Astrocyte (in vitro differentiated cells and primary cell): ENCODE results near the gene TTLL5. TPM values are rescaled to one million over a fixed set of nuclear protein-coding genes. Genes with fewer than 3 reads are reported as not detected.

Experiments
- DNase-seq: peaks from one replicate; pipeline ENCODE4 v3.0.0-alpha.2; 2010; ENCODE audit warnings: low read depth
- FAIRE-seq: peaks from 2 replicates; lab custom pipeline; 2011; peaks lifted over from hg19 to GRCh38; lab: Jason Lieb, UNC
- H2AFZ ChIP-seq: 2 replicates; pipeline ENCODE4 v1.6.0; 2012; ENCODE audit warnings: low read depth, low read length, inconsistent platforms
- H3K27ac ChIP-seq: 2 replicates; pipeline ENCODE4 v1.5.1; 2011; ENCODE audit warnings: low read depth, low read length, inconsistent platforms
- H3K27me3 ChIP-seq: 2 replicates; pipeline ENCODE4 v1.6.0; 2011; ENCODE audit warnings: low read length, inconsistent platforms; ENCODE audit not compliant: insufficient read depth
- H3K36me3 ChIP-seq: 2 replicates; pipeline ENCODE4 v1.5.1; 2011; ENCODE audit warnings: low read length, inconsistent platforms; ENCODE audit not compliant: insufficient read depth
- H3K4me1 ChIP-seq: 2 replicates; pipeline ENCODE4 v1.5.1; 2011; ENCODE audit warnings: low read length, inconsistent platforms; ENCODE audit not compliant: insufficient read depth
- H3K4me2 ChIP-seq: 2 replicates; pipeline ENCODE4 v1.6.0; 2012; ENCODE audit warnings: low read length, inconsistent platforms
- H3K4me3 ChIP-seq: 2 replicates; pipeline ENCODE4 v1.5.1; 2011; ENCODE audit warnings: low read depth, mild to moderate bottlenecking, low read length, inconsistent platforms; ENCODE audit not compliant: insufficient read depth
- H3K79me2 ChIP-seq: 2 replicates; pipeline ENCODE4 v1.6.0; 2012; ENCODE audit warnings: mild to moderate bottlenecking, low read length, inconsistent platforms; ENCODE audit not compliant: insufficient read depth
- H3K9ac ChIP-seq: 2 replicates; pipeline ENCODE4 v1.6.0; 2012; ENCODE audit warnings: mild to moderate bottlenecking, low read length, inconsistent platforms
- H3K9me3 ChIP-seq: 2 replicates; pipeline ENCODE4 v1.5.1; 2012; ENCODE audit warnings: low read depth, mild to moderate bottlenecking, low read length, inconsistent platforms; ENCODE audit not compliant: insufficient read depth
- H4K20me1 ChIP-seq: 2 replicates; pipeline ENCODE4 v1.6.0; 2012; ENCODE audit warnings: low read length, inconsistent platforms; ENCODE audit not compliant: insufficient read depth
- H3K27ac Mint-ChIP-seq: one replicate; pipeline ENCODE4 v1.8.0; 2021; ENCODE audit warnings: mild to moderate bottlenecking, mixed read lengths; ENCODE audit not compliant: unreplicated experiment
- H3K27me3 Mint-ChIP-seq: one replicate; pipeline ENCODE4 v1.8.0; 2021; ENCODE audit warnings: low read depth, mixed read lengths; ENCODE audit not compliant: unreplicated experiment
- H3K36me3 Mint-ChIP-seq: one replicate; pipeline ENCODE4 v1.8.0; 2021; ENCODE audit warnings: low read depth, mixed read lengths; ENCODE audit not compliant: unreplicated experiment
- H3K4me1 Mint-ChIP-seq: one replicate; pipeline ENCODE4 v1.8.0; 2021; ENCODE audit warnings: low read depth, mixed read lengths; ENCODE audit not compliant: unreplicated experiment
- H3K4me3 Mint-ChIP-seq: one replicate; pipeline ENCODE4 v1.8.0; 2021; ENCODE audit warnings: mild to moderate bottlenecking, moderate library complexity, mixed read lengths; ENCODE audit not compliant: unreplicated experiment
- H3K9me3 Mint-ChIP-seq: one replicate; pipeline ENCODE4 v1.8.0; 2021; ENCODE audit warnings: mild to moderate bottlenecking, mixed read lengths; ENCODE audit not compliant: unreplicated experiment
- EZH2 ChIP-seq: IDR thresholded peaks from 2 replicates; pipeline ENCODE4 v1.6.1; 2012; ENCODE audit warnings: mild to moderate bottlenecking, low read length, inconsistent platforms; ENCODE audit not compliant: insufficient read depth
- total RNA-seq: library from RNA; stranded (reverse); gene quantifications from 2 replicates; pipeline ENCODE4 v1.2.1, GENCODE V29; 2021
- TF ChIP-seq, protein P1 (sequence below): IDR thresholded peaks from 2 replicates; pipeline ENCODE4 v1.5.1; 2011; ENCODE audit warnings: low read depth, mild to moderate bottlenecking, inconsistent platforms, low read length, moderate library complexity; ENCODE audit not compliant: insufficient read depth

Gene TTLL5
- total RNA-seq, 1 donor from 2014 or later = 24.0 TPM

DNA sequence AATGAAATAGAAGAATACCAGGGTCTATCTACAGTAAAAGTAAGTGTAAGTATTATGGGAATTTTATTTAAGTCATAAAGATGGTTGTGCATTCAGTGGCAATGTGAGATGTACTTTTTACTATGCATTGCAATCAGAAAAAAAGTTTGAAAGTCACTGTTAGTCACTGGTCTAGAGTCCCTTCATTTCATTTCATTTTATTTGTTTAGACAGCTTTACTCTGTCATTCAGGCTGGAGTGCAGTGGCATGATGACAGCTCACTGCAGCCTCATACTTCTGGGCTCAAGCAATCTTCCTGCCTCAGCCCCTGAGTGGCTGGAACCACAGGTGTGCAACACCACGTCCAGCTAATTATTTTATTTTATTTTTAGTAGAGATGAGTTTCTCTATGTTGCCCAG, 278.2 kb downstream of the TTLL5 start:
- Histone ChIP-seq H4K20me1 (no peaks in the 10 kb centered on the region), H3K27ac (no peak overlapping the region), H3K4me3 (no peak overlapping the region), H3K36me3 (no peaks in the 10 kb centered on the region), H3K9ac (no peak overlapping the region), H2AFZ (no peak overlapping the region), H3K27me3 (no peaks in the 10 kb centered on the region), H3K79me2 (no peaks in the 10 kb centered on the region), H3K4me2 (no peak overlapping the region), H3K9me3 (no peaks in the 10 kb centered on the region), H3K4me1 (no peaks in the 10 kb centered on the region)
- no peak for TF ChIP-seq EZH2
- TF ChIP-seq, protein P1, sequence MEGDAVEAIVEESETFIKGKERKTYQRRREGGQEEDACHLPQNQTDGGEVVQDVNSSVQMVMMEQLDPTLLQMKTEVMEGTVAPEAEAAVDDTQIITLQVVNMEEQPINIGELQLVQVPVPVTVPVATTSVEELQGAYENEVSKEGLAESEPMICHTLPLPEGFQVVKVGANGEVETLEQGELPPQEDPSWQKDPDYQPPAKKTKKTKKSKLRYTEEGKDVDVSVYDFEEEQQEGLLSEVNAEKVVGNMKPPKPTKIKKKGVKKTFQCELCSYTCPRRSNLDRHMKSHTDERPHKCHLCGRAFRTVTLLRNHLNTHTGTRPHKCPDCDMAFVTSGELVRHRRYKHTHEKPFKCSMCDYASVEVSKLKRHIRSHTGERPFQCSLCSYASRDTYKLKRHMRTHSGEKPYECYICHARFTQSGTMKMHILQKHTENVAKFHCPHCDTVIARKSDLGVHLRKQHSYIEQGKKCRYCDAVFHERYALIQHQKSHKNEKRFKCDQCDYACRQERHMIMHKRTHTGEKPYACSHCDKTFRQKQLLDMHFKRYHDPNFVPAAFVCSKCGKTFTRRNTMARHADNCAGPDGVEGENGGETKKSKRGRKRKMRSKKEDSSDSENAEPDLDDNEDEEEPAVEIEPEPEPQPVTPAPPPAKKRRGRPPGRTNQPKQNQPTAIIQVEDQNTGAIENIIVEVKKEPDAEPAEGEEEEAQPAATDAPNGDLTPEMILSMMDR = no peak
- H3K4me1 Mint-ChIP-seq = no peaks in the 10 kb centered on the region
- H3K27ac Mint-ChIP-seq = no peak overlapping the region
- no peak overlapping the region for H3K4me3 Mint-ChIP-seq
- H3K9me3 Mint-ChIP-seq = no peaks in the 10 kb centered on the region
- H3K36me3 Mint-ChIP-seq = peaks cover 6% of the 10 kb centered on the region
- FAIRE-seq (no peak), DNase-seq (no peak)
- H3K27me3 Mint-ChIP-seq = no peaks in the 10 kb centered on the region

DNA sequence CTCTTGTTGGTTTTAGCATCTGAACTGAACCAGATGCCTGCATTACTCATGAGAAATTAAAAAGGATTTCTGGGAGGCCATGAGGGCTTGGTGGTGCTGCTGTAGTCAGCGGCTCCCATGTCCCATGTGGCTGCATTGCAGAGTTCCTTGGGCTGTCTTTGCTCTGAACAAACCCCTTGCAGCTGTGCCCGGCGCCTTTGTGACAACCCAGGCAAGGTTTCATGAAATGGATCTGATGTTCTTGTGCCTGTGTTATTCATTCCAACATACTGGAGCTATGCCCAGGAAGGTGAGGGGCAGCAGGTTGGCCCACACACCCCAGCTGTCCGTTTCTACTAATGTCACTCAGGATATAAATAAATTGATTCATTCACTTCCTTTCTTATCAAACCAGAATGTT, 280.0 kb downstream of the TTLL5 start:
- no peak overlapping the region for H3K27ac ChIP-seq
- no peak overlapping the region for H3K4me3 Mint-ChIP-seq
- no peaks in the 10 kb centered on the region for H3K27me3 ChIP-seq
- H3K36me3 Mint-ChIP-seq = peaks cover 6% of the 10 kb centered on the region
- FAIRE-seq (no peak), DNase-seq (no peak)
- no peaks in the 10 kb centered on the region for H3K36me3 ChIP-seq
- H3K27me3 Mint-ChIP-seq = no peaks in the 10 kb centered on the region
- H3K9ac ChIP-seq = no peak overlapping the region
- H3K4me1 ChIP-seq = no peaks in the 10 kb centered on the region
- H4K20me1 ChIP-seq = no peaks in the 10 kb centered on the region
- no peaks in the 10 kb centered on the region for H3K9me3 ChIP-seq
- H3K9me3 Mint-ChIP-seq = no peaks in the 10 kb centered on the region
- no peak for TF ChIP-seq EZH2
- TF ChIP-seq, protein P1 = no peak
- H3K27ac Mint-ChIP-seq = no peak overlapping the region
- no peak overlapping the region for H3K4me2 ChIP-seq
- no peaks in the 10 kb centered on the region for H3K4me1 Mint-ChIP-seq
- no peaks in the 10 kb centered on the region for H3K79me2 ChIP-seq
- H3K4me3 ChIP-seq = no peak overlapping the region
- H2AFZ ChIP-seq = no peak overlapping the region

DNA sequence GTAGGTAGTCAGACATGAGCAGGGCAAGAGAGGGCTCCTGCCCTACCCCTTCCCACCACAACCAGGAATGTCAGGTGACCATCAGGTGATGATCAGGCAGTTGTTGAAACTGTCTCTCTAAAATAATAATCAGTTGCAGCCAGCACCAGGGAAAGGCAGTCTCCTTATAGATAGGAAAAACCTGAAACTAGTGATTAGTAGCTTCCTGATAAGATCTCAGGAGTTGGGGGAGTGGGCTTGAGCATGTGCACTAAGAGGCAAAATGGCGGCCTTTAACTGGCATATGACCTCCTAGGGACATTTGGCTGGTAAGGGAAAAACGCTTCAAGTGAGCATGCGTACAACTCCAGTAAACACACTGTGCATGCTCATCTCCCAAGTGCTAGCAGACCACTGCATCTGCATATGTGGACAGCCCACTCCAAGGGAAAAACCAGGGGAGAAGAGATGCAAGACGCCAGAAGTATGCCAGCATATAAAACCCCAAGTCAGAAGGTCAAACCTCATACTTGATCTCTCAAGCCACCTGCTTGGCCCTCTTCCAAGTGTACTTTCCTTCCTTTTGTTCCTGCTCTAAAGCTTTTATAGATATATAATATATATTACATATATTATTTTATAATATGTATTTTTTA, 283.7 kb downstream of the TTLL5 start:
- H3K4me1 ChIP-seq = no peaks in the 10 kb centered on the region
- Mint-ChIP-seq H3K27me3 (no peaks in the 10 kb centered on the region), H3K4me3 (no peak overlapping the region), H3K36me3 (peaks cover 6% of the 10 kb centered on the region), H3K4me1 (no peaks in the 10 kb centered on the region), H3K27ac (no peak overlapping the region), H3K9me3 (no peaks in the 10 kb centered on the region)
- no peak for FAIRE-seq
- no peak for DNase-seq
- no peak overlapping the region for H3K4me3 ChIP-seq
- no peaks in the 10 kb centered on the region for H3K79me2 ChIP-seq
- no peak overlapping the region for H3K9ac ChIP-seq
- TF ChIP-seq, protein P1 = no peak
- TF ChIP-seq EZH2 = no peak
- H3K27me3 ChIP-seq = no peaks in the 10 kb centered on the region
- no peak overlapping the region for H2AFZ ChIP-seq
- H4K20me1 ChIP-seq = no peaks in the 10 kb centered on the region
- no peak overlapping the region for H3K4me2 ChIP-seq
- H3K27ac ChIP-seq = no peak overlapping the region
- H3K36me3 ChIP-seq = no peaks in the 10 kb centered on the region
- H3K9me3 ChIP-seq = no peaks in the 10 kb centered on the region
